GM12801 (cell line): ENCODE measurements around the gene PPP3R1.

Source experiments
- CTCF ChIP-seq: IDR thresholded peaks from one replicate; pipeline ENCODE4 v1.5.1; 2011; ENCODE audit warnings: control low read depth; ENCODE audit not compliant: insufficient read length; ENCODE audit errors: extremely low read depth

PPP3R1 gene

GRCh38 chr2:68291314-68291713 is 39.0 kb upstream of the PPP3R1 start:
- TF ChIP-seq CTCF: no peak

GRCh38 chr2:68290901-68291300 is 38.6 kb upstream of the PPP3R1 start:
- TF ChIP-seq CTCF: no peak

DNA sequence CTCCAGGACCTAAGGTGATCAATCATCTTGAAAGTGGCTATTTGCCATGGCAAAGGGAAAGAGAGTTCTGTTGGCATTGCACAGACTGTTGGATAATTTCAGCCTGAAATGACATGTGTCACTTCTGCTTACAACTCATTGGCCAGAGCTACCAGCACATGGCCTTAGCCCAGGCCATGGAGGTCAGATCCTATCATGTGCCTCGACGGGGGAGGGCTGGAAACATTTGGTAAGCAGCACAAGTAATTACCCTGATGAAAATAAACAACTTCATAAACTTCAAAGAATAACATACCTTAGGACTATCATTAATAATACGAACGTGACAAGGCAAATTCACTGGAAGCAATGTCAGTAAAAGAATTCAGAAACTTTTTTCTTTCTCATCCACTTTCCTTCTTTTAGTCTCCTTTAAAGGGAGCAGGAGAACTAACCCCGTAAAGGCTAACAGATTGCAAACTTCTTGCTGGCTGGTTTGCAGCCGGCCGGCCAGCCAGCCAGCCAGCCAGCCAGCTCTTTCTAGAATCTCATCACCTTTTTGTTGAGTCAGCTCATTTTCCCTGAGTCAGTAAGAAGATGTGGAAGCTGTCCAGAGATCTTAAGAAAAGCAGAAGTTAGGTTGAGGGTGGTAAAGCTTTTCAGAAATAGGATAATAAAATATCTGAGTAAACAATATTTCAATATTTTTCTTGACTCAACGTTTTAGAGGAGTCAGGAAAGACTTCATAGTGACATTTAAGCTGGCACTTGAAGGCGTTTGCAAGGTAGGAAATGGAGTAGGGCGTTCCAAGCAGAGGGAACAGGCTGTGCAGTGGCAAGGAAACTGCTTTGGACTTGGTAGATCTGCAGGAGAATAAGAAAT is 35.5 kb upstream of the PPP3R1 start:
- no peak for TF ChIP-seq CTCF

DNA sequence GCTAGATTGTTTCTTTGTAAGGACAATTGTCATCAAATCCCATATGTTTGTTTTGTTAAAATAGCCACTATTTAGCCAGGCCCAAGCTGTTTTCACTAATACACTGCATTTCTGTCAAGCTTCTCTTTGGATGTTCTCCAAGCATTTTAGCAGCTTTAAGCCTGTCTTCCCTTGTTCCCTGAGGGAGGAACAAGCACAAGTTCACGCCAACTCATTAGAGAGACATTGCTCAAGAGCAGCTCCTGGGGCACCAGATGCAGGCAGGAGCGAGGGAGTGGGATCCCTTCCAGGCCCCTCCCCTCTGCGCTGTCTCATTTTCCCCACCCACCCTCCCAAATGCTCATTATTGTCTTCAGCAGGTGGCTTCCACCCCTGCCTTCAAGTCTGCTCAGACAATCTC is 32.6 kb upstream of the PPP3R1 start:
- TF ChIP-seq CTCF: no peak

DNA sequence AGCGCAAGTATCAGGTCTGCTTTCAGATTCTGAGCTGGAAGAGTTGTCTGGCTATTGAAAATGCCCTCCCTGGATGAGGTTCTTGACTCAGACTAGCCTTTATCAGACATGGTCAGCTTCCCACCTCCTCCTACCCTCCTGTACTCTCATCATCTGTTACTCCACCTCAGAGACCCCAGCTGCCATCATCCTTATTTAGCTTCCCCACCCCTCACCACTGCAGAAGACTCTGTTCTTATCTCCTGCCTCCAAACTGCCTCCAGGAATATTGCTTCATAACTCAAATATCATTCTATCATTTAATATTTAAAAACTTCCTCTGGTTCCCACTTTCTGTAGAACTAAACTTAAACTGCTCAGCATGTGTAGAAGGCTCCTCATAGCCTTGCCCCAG is 31.1 kb upstream of the PPP3R1 start:
- no peak for TF ChIP-seq CTCF

- TF ChIP-seq CTCF: no peak
Measured at GRCh38 chr2:68282811-68283418, 30.6 kb upstream of the PPP3R1 start.

GRCh38 chr2:68280796-68281195 is 28.5 kb upstream of the PPP3R1 start:
- no peak for TF ChIP-seq CTCF
